PC-3 (cell line): ENCODE measurements around the gene MAGI2. TPM values are rescaled to one million over a fixed set of nuclear protein-coding genes. Genes with fewer than 3 reads are reported as not detected.

Experiments used
- ATAC-seq: fragments of 200-7000 bp; cut with Tn5 transposase; 2 replicates; pipeline ENCODE4 v1.9.1; 2020; ENCODE audit warnings: mild to moderate bottlenecking, moderate library complexity
- BruUV-seq: library from RNA; stranded (reverse); fragments of 400-500 nt; replicated peaks from 2 replicates; lab custom pipeline; 2021; lab: Mats Ljungman, UMichigan
- CTCF ChIA-PET: fragments of 300-600 bp; sonication (Branson Sonifier 250); formaldehyde crosslinking; loops from one replicate; lab custom pipeline; 2022; ENCODE audit warnings: antibody characterized with exemption; lab: Charles Lee
- POLR2A ChIA-PET: fragments of 300-600 bp; sonication (Branson Sonifier 250); formaldehyde crosslinking; loops from one replicate; lab custom pipeline; 2022; ENCODE audit warnings: antibody characterized with exemption; ENCODE audit not compliant: unreplicated experiment; lab: Charles Lee
- DNase-seq: peaks from one replicate; pipeline ENCODE4 v3.0.0-alpha.2; 2015
- H2AFZ ChIP-seq: fragments of 300-600 bp; sonication (generic); 2 replicates; pipeline ENCODE4 v1.6.0; 2016; ENCODE audit warnings: antibody characterized with exemption, low read length
- H3F3A ChIP-seq: fragments of 300-600 bp; sonication (generic); one replicate; pipeline ENCODE4 v1.6.0; 2017; ENCODE audit warnings: antibody characterized with exemption, low read length, control low read depth, mild to moderate bottlenecking; ENCODE audit not compliant: unreplicated experiment
- H3K27ac ChIP-seq: fragments of 300-600 bp; sonication (generic); 2 replicates; pipeline ENCODE4 v1.5.1; 2016; ENCODE audit warnings: mild to moderate bottlenecking, low read length
- H3K27me3 ChIP-seq: fragments of 300-600 bp; sonication (generic); 2 replicates; pipeline ENCODE4 v1.6.1; 2016; ENCODE audit warnings: low read length, mixed read lengths
- H3K36me3 ChIP-seq: fragments of 300-600 bp; sonication (generic); 2 replicates; pipeline ENCODE4 v1.6.1; 2016; ENCODE audit warnings: low read depth, mixed run types, low read length, mixed read lengths
- H3K4me1 ChIP-seq: fragments of 300-600 bp; sonication (generic); 2 replicates; pipeline ENCODE4 v1.5.1; 2016; ENCODE audit warnings: low read length; ENCODE audit not compliant: insufficient read depth
- H3K4me2 ChIP-seq: fragments of 300-600 bp; sonication (generic); 2 replicates; pipeline ENCODE4 v1.6.0; 2016; ENCODE audit warnings: low read length
- H3K4me3 ChIP-seq: fragments of 300-600 bp; sonication (generic); 2 replicates; pipeline ENCODE4 v1.5.1; 2016; ENCODE audit warnings: mild to moderate bottlenecking, low read length, mixed read lengths
- H3K79me2 ChIP-seq: fragments of 300-600 bp; sonication (generic); 2 replicates; pipeline ENCODE4 v1.6.1; 2017; ENCODE audit warnings: low read length, mixed read lengths
- H3K9ac ChIP-seq: fragments of 300-600 bp; sonication (generic); 2 replicates; pipeline ENCODE4 v1.6.0; 2016; ENCODE audit warnings: mild to moderate bottlenecking, low read length
- H3K9me2 ChIP-seq: fragments of 300-600 bp; sonication (generic); replicated peaks from 2 replicates; pipeline ENCODE4 v1.6.1; 2016; ENCODE audit warnings: mixed run types, low read length, mixed read lengths
- H3K9me3 ChIP-seq: fragments of 300-600 bp; sonication (generic); 2 replicates; pipeline ENCODE4 v1.6.1; 2016; ENCODE audit warnings: low read length, mixed read lengths
- H4K20me1 ChIP-seq: fragments of 300-600 bp; sonication (generic); 2 replicates; pipeline ENCODE4 v1.6.1; 2016; ENCODE audit warnings: low read length, mixed read lengths
- CTCF ChIP-seq: fragments of 300-600 bp; sonication (generic); conservative IDR thresholded peaks from 2 replicates; pipeline ENCODE4 v1.5.1; 2017; ENCODE audit warnings: antibody characterized with exemption, low read depth, mild to moderate bottlenecking, low read length
- EZH2 ChIP-seq: fragments of 300-600 bp; sonication (generic); IDR thresholded peaks from one replicate; pipeline ENCODE4 v1.6.1; 2017; ENCODE audit warnings: antibody characterized with exemption, mild to moderate bottlenecking, low read length; ENCODE audit not compliant: unreplicated experiment
- EZH2phosphoT487 ChIP-seq: fragments of 300-600 bp; sonication (generic); IDR thresholded peaks from 2 replicates; pipeline ENCODE4 v1.6.1; 2018; ENCODE audit warnings: mild to moderate bottlenecking, antibody characterized with exemption, low read length, borderline replicate concordance
- intact Hi-C: fragments of 100-400 bp; cut with micrococcal nuclease; formaldehyde crosslinking; loops from 2 replicates; pipeline ENCODE4 v1.9.0; 2023
- total RNA-seq: library from RNA; depleted of rRNA; stranded (reverse); fragments of >200 nt; gene quantifications from 2 replicates; pipeline ENCODE4 v1.2.3, GENCODE V29; 2014

The MAGI2 gene
- total RNA-seq, 1 experiment from 2014 or later, result not detected

DNA sequence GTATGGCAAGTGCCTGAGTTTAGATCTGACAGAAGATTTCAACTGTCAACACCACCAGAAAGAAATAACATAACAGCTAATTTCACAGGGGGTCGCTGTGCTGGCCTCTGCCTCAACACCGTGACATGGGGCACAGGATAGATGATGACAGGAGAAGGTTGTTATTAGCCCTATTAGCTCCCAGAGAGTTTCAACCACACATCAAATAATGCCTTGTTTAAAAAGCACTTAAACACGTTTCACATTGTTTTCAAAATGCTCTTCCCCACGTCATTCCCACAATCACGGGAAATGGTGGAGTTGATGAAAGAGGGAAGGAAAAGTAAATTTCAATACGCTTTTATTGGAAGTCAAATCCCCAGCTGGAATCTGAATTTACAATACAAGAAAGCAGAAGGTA lies 184.7 kb downstream of the MAGI2 start:
- Histone ChIP-seq H3K4me1 (no peaks in the 10 kb centered on the region), H3K36me3 (no peaks in the 10 kb centered on the region), H3K4me2 (no peak overlapping the region), H4K20me1 (no peaks in the 10 kb centered on the region), H3K4me3 (no peak overlapping the region), H3K27me3 (no peaks in the 10 kb centered on the region), H3K9ac (no peak overlapping the region), H3K27ac (no peak overlapping the region), H3K9me2 (no peaks in the 10 kb centered on the region), H3K79me2 (no peaks in the 10 kb centered on the region), H2AFZ (no peak overlapping the region), H3F3A (no peaks in the 10 kb centered on the region), H3K9me3 (no peaks in the 10 kb centered on the region)
- TF ChIP-seq EZH2phosphoT487, result no peak
- no peak for TF ChIP-seq CTCF
- no peak for TF ChIP-seq EZH2
- intact Hi-C loops, result no loop called here
- DNase-seq, result no peak
- ChIA-PET POLR2A (no interaction called here), CTCF (no interaction called here)
- BruUV-seq, result no TSS peak
- ATAC-seq, result no peak

- no peaks in the 10 kb centered on the region for H4K20me1 ChIP-seq
- H3K36me3 ChIP-seq, result no peaks in the 10 kb centered on the region
- TF ChIP-seq EZH2phosphoT487, result no peak
- TF ChIP-seq CTCF, result no peak
- no peak for TF ChIP-seq EZH2
- H3K4me2 ChIP-seq, result no peak overlapping the region
- H3K4me3 ChIP-seq, result no peak overlapping the region
- H3K9ac ChIP-seq, result no peak overlapping the region
- ChIA-PET POLR2A (no interaction called here), CTCF (interaction anchor here (0.6 kb wide), 1 partner anchor 10 kb away, joined by 3 read pairs; no protein-coding TSS in a partner anchor)
- BruUV-seq, result no TSS peak
- H3K9me3 ChIP-seq, result no peaks in the 10 kb centered on the region
- no peaks in the 10 kb centered on the region for H3K9me2 ChIP-seq
- H3K27me3 ChIP-seq, result no peaks in the 10 kb centered on the region
- H2AFZ ChIP-seq, result no peak overlapping the region
- intact Hi-C loops, result no loop called here
- H3F3A ChIP-seq, result no peaks in the 10 kb centered on the region
- no peaks in the 10 kb centered on the region for H3K4me1 ChIP-seq
- no peak overlapping the region for H3K27ac ChIP-seq
- DNase-seq, result no peak
- H3K79me2 ChIP-seq, result no peaks in the 10 kb centered on the region
- ATAC-seq, result no peak
Measured at GRCh38 chr7:79258826-79259225, 194.6 kb downstream of the MAGI2 start.

GRCh38 chr7:79257959-79258358 lies 195.5 kb downstream of the MAGI2 start:
- no peaks in the 10 kb centered on the region for H3K9me3 ChIP-seq
- no peaks in the 10 kb centered on the region for H3K4me1 ChIP-seq
- H3K9ac ChIP-seq, result no peak overlapping the region
- no TSS peak for BruUV-seq
- H3K27me3 ChIP-seq, result no peaks in the 10 kb centered on the region
- POLR2A ChIA-PET, result no interaction called here
- H3K4me2 ChIP-seq, result no peak overlapping the region
- no peak overlapping the region for H3K4me3 ChIP-seq
- no peaks in the 10 kb centered on the region for H3K79me2 ChIP-seq
- no peaks in the 10 kb centered on the region for H4K20me1 ChIP-seq
- no peak overlapping the region for H2AFZ ChIP-seq
- no peaks in the 10 kb centered on the region for H3F3A ChIP-seq
- ATAC-seq, result no peak
- H3K9me2 ChIP-seq, result no peaks in the 10 kb centered on the region
- intact Hi-C loops, result no loop called here
- H3K36me3 ChIP-seq, result no peaks in the 10 kb centered on the region
- DNase-seq, result no peak
- H3K27ac ChIP-seq, result no peak overlapping the region
- TF ChIP-seq CTCF, result no peak
- TF ChIP-seq EZH2, result no peak
- TF ChIP-seq EZH2phosphoT487, result no peak
- CTCF ChIA-PET, result interaction anchor here (0.6 kb wide), 1 partner anchor 606 kb away, joined by 3 read pairs; no protein-coding TSS in a partner anchor
